Adipose tissue (tissue), 3 donors: ENCODE results near the gene MALAT1. TPM values are rescaled to one million over a fixed set of nuclear protein-coding genes. Genes with fewer than 3 reads are reported as not detected.
A peak's percentile ranks its signal among the peaks of the same experiment; 100 is the strongest.

Source experiments
- H3K27ac ChIP-seq: one replicate; pipeline ENCODE4 v1.5.1; 2013; ENCODE audit warnings: low read depth, low read length
- WGBS, 3 donors: extraction: QIAGEN DNeasy Blood & Tissue Kit; methylation state at CpG; one replicate each; pipeline ENCODE4 v1.1.7; 2013; 5-methylcytosine and 5-hydroxymethylcytosine counted together
- polyA plus RNA-seq, 3 donors: library from polyadenylated mRNA; stranded (reverse); fragments of 200-250 nt; gene quantifications; one replicate each; pipeline ENCODE4 v1.2.3, GENCODE V29; 2013
- donor health status: healthy with polysubstance abuse.
- donor health status: Bipolar disorder and iron deficiency.
- donor health status: healthy.

The MALAT1 gene
- polyA plus RNA-seq, 3 donors, result 88.8 to 1,293 (median 187) TPM

DNA sequence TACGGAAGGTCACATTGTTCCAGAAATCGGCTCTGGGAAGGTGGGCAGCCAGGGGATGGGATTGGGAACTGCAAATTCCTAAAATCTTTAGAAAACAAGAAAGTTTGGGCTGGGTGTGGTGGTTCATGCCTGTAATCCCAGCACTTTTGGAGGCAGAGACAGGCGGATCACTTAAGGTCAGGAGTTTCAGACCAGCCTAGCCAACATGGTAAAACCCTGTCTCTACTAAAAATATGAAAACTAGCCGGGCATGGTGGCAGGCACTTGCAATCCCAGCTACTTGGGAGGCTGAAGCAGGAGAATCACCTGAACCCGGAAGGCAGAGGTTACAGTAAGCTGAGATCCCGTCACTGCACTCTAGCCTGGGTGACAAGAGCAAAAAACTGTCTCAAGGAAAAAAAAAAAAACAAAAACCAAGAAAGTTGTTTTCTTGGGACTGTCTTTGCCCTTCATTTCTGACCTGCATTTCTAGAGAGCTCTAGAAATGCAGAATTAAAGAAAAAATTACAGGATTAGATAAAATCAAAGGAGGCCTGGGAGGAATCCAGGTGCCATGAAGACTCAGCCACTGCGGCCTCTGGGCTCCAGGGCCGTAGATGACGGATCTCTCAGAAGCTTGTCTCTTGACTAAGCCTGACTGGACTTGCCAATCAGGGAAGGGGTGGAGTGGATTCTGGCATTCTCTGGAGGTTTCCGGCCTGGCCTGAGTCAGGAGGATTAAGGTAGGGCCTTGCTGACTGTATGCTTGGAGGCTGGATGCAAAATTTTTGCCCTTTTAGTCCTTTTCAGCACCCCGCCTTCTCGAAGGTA, 5.3 kb upstream of the MALAT1 start:
- WGBS, 3 donors, result 45 to 60% (median 46%) methylated on average over 12 of the region's 12 CpGs
- peak overlapping the region; percentile 88 for H3K27ac ChIP-seq

DNA sequence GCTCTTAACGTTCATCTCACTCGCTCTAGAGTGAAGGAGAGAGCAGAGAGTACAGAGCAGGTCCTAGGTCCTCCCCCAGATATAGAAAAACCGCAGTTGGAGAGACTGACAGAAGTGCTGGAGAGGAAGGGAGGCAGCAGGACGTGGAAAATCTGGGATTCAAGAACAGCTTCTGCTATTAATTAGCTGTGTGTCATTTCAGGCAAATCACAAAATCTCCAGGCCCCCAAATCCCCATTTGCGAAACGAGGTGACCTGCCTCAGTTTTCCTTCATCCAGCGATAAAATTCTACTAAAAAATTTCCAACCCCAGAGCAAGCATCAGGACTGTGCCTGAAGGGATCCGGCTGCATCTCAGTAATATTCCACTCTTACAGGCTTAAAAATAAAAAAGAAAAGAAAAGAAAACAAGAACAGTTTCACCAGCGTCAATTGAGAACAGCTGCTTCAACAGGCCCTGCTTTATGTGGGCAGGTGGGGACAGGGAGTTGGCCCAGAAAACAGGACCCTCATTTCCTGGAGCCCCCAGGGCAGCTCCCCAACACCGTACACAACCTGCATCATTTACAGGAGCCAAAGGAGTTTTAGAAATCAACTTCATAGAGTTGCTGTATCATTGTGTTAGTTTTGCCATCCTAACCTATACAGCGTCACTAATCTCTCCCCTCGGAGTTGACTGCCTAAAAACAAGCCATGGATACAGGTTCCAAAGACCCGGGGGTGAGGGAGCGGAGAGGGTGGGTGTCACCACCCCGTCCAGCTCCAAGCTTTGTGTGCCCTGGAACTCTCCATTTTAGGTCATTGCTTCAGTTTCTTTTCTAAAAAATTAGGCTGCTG, 2.3 kb upstream of the MALAT1 start:
- WGBS, 3 donors, result 28 to 36% (median 30%) methylated on average over 15 of the region's 15 CpGs
- H3K27ac ChIP-seq, result peak overlapping the region; percentile 84

DNA sequence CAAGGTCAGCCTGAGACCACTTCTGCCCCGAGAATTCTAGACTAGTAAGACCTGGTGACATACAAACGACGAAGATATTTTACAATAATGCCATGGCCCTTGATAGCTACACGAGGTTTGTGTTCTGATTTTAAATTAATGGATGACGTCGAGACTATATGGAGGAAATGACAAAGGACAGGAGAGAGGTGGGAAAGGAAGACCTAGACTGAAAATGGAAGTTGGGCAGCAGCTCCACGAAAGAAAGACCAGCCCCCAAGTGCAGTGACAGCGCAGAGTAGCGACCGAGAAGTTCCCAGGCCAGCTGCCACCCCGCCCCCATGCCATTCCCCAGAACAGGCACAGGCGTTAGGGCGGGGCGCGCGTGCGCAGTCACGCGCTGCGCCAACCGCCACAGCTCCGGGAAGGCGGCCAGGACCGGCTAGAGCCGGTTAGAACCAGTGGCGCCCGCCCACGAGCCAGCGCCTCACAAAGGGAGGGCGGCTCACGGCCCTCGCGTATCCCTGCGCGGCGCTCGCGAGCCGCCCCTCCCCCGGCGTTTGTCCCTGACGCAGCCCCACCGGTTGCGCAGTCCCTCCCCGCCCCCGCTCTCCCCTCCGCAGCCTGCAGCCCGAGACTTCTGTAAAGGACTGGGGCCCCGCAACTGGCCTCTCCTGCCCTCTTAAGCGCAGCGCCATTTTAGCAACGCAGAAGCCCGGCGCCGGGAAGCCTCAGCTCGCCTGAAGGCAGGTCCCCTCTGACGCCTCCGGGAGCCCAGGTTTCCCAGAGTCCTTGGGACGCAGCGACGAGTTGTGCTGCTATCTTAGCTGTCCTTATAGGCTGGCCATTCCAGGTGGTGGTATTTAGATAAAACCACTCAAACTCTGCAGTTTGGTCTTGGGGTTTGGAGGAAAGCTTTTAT, 1.5 kb upstream of the MALAT1 start:
- H3K27ac ChIP-seq, result peak overlapping the region; percentile 99
- WGBS, 3 donors, result 0% methylated on average over 49 to 61 of the region's 61 CpGs

DNA sequence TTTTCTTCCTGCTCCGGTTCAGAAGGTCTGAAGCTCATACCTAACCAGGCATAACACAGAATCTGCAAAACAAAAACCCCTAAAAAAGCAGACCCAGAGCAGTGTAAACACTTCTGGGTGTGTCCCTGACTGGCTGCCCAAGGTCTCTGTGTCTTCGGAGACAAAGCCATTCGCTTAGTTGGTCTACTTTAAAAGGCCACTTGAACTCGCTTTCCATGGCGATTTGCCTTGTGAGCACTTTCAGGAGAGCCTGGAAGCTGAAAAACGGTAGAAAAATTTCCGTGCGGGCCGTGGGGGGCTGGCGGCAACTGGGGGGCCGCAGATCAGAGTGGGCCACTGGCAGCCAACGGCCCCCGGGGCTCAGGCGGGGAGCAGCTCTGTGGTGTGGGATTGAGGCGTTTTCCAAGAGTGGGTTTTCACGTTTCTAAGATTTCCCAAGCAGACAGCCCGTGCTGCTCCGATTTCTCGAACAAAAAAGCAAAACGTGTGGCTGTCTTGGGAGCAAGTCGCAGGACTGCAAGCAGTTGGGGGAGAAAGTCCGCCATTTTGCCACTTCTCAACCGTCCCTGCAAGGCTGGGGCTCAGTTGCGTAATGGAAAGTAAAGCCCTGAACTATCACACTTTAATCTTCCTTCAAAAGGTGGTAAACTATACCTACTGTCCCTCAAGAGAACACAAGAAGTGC, 661 bp upstream of the MALAT1 start:
- 1% methylated on average over 24 of the region's 24 CpGs for WGBS, 3 donors
- H3K27ac ChIP-seq, result peak overlapping the region; percentile 99

DNA sequence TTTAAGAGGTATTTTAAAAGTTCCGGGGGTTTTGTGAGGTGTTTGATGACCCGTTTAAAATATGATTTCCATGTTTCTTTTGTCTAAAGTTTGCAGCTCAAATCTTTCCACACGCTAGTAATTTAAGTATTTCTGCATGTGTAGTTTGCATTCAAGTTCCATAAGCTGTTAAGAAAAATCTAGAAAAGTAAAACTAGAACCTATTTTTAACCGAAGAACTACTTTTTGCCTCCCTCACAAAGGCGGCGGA, 193 bp upstream of the MALAT1 start:
- peak overlapping the region; percentile 99 for H3K27ac ChIP-seq
- 1% methylated on average over 6 of the region's 6 CpGs for WGBS, 3 donors

DNA sequence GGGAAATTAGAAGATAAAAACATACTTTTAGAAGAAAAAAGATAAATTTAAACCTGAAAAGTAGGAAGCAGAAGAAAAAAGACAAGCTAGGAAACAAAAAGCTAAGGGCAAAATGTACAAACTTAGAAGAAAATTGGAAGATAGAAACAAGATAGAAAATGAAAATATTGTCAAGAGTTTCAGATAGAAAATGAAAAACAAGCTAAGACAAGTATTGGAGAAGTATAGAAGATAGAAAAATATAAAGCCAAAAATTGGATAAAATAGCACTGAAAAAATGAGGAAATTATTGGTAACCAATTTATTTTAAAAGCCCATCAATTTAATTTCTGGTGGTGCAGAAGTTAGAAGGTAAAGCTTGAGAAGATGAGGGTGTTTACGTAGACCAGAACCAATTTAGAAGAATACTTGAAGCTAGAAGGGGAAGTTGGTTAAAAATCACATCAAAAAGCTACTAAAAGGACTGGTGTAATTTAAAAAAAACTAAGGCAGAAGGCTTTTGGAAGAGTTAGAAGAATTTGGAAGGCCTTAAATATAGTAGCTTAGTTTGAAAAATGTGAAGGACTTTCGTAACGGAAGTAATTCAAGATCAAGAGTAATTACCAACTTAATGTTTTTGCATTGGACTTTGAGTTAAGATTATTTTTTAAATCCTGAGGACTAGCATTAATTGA, 1.0 kb downstream of the MALAT1 start:
- 0 to 1% (median 0%) methylated on average over 3 of the region's 3 CpGs for WGBS, 3 donors
- peak overlapping the region; percentile 92 for H3K27ac ChIP-seq

DNA sequence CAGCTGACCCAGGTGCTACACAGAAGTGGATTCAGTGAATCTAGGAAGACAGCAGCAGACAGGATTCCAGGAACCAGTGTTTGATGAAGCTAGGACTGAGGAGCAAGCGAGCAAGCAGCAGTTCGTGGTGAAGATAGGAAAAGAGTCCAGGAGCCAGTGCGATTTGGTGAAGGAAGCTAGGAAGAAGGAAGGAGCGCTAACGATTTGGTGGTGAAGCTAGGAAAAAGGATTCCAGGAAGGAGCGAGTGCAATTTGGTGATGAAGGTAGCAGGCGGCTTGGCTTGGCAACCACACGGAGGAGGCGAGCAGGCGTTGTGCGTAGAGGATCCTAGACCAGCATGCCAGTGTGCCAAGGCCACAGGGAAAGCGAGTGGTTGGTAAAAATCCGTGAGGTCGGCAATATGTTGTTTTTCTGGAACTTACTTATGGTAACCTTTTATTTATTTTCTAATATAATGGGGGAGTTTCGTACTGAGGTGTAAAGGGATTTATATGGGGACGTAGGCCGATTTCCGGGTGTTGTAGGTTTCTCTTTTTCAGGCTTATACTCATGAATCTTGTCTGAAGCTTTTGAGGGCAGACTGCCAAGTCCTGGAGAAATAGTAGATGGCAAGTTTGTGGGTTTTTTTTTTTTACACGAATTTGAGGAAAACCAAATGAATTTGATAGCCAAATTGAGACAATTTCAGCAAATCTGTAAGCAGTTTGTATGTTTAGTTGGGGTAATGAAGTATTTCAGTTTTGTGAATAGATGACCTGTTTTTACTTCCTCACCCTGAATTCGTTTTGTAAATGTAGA, 1.7 kb downstream of the MALAT1 start:
- 0 to 1% (median 0%) methylated on average over 20 of the region's 20 CpGs for WGBS, 3 donors
- peak overlapping the region; percentile 92 for H3K27ac ChIP-seq

DNA sequence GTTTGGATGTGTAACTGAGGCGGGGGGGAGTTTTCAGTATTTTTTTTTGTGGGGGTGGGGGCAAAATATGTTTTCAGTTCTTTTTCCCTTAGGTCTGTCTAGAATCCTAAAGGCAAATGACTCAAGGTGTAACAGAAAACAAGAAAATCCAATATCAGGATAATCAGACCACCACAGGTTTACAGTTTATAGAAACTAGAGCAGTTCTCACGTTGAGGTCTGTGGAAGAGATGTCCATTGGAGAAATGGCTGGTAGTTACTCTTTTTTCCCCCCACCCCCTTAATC, 2.3 kb downstream of the MALAT1 start:
- WGBS, 3 donors, result 0% methylated on average over 2 of the region's 2 CpGs
- H3K27ac ChIP-seq, result no peak overlapping the region

DNA sequence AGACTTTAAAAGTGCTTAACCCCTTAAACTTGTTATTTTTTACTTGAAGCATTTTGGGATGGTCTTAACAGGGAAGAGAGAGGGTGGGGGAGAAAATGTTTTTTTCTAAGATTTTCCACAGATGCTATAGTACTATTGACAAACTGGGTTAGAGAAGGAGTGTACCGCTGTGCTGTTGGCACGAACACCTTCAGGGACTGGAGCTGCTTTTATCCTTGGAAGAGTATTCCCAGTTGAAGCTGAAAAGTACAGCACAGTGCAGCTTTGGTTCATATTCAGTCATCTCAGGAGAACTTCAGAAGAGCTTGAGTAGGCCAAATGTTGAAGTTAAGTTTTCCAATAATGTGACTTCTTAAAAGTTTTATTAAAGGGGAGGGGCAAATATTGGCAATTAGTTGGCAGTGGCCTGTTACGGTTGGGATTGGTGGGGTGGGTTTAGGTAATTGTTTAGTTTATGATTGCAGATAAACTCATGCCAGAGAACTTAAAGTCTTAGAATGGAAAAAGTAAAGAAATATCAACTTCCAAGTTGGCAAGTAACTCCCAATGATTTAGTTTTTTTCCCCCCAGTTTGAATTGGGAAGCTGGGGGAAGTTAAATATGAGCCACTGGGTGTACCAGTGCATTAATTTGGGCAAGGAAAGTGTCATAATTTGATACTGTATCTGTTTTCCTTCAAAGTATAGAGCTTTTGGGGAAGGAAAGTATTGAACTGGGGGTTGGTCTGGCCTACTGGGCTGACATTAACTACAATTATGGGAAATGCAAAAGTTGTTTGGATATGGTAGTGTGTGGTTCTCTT, 2.8 kb downstream of the MALAT1 start:
- peak overlapping the region; percentile 33 for H3K27ac ChIP-seq
- WGBS, 3 donors, result 0 to 1% (median 1%) methylated on average over 3 of the region's 3 CpGs

DNA sequence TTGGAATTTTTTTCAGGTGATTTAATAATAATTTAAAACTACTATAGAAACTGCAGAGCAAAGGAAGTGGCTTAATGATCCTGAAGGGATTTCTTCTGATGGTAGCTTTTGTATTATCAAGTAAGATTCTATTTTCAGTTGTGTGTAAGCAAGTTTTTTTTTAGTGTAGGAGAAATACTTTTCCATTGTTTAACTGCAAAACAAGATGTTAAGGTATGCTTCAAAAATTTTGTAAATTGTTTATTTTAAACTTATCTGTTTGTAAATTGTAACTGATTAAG, 3.4 kb downstream of the MALAT1 start:
- no peak overlapping the region for H3K27ac ChIP-seq

DNA sequence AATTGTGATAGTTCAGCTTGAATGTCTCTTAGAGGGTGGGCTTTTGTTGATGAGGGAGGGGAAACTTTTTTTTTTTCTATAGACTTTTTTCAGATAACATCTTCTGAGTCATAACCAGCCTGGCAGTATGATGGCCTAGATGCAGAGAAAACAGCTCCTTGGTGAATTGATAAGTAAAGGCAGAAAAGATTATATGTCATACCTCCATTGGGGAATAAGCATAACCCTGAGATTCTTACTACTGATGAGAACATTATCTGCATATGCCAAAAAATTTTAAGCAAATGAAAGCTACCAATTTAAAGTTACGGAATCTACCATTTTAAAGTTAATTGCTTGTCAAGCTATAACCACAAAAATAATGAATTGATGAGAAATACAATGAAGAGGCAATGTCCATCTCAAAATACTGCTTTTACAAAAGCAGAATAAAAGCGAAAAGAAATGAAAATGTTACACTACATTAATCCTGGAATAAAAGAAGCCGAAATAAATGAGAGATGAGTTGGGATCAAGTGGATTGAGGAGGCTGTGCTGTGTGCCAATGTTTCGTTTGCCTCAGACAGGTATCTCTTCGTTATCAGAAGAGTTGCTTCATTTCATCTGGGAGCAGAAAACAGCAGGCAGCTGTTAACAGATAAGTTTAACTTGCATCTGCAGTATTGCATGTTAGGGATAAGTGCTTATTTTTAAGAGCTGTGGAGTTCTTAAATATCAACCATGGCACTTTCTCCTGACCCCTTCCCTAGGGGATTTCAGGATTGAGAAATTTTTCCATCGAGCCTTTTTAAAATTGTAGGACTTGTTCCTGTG, 3.9 kb downstream of the MALAT1 start:
- H3K27ac ChIP-seq, result no peak overlapping the region
- 0% methylated on average over 6 of the region's 6 CpGs for WGBS, 3 donors

DNA sequence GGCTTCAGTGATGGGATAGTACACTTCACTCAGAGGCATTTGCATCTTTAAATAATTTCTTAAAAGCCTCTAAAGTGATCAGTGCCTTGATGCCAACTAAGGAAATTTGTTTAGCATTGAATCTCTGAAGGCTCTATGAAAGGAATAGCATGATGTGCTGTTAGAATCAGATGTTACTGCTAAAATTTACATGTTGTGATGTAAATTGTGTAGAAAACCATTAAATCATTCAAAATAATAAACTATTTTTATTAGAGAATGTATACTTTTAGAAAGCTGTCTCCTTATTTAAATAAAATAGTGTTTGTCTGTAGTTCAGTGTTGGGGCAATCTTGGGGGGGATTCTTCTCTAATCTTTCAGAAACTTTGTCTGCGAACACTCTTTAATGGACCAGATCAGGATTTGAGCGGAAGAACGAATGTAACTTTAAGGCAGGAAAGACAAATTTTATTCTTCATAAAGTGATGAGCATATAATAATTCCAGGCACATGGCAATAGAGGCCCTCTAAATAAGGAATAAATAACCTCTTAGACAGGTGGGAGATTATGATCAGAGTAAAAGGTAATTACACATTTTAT, 4.6 kb downstream of the MALAT1 start:
- H3K27ac ChIP-seq, result no peak overlapping the region
- 0% methylated on average over 3 of the region's 3 CpGs for WGBS, 3 donors

DNA sequence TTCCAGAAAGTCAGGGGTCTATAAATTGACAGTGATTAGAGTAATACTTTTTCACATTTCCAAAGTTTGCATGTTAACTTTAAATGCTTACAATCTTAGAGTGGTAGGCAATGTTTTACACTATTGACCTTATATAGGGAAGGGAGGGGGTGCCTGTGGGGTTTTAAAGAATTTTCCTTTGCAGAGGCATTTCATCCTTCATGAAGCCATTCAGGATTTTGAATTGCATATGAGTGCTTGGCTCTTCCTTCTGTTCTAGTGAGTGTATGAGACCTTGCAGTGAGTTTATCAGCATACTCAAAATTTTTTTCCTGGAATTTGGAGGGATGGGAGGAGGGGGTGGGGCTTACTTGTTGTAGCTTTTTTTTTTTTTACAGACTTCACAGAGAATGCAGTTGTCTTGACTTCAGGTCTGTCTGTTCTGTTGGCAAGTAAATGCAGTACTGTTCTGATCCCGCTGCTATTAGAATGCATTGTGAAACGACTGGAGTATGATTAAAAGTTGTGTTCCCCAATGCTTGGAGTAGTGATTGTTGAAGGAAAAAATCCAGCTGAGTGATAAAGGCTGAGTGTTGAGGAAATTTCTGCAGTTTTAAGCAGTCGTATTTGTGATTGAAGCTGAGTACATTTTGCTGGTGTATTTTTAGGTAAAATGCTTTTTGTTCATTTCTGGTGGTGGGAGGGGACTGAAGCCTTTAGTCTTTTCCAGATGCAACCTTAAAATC, 5.3 kb downstream of the MALAT1 start:
- H3K27ac ChIP-seq, result no peak overlapping the region
- WGBS, 3 donors, result 0 to 1% (median 0%) methylated on average over 3 of the region's 3 CpGs

DNA sequence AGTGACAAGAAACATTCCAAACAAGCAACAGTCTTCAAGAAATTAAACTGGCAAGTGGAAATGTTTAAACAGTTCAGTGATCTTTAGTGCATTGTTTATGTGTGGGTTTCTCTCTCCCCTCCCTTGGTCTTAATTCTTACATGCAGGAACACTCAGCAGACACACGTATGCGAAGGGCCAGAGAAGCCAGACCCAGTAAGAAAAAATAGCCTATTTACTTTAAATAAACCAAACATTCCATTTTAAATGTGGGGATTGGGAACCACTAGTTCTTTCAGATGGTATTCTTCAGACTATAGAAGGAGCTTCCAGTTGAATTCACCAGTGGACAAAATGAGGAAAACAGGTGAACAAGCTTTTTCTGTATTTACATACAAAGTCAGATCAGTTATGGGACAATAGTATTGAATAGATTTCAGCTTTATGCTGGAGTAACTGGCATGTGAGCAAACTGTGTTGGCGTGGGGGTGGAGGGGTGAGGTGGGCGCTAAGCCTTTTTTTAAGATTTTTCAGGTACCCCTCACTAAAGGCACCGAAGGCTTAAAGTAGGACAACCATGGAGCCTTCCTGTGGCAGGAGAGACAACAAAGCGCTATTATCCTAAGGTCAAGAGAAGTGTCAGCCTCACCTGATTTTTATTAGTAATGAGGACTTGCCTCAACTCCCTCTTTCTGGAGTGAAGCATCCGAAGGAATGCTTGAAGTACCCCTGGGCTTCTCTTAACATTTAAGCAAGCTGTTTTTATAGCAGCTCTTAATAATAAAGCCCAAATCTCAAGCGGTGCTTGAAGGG, 6.0 kb downstream of the MALAT1 start:
- H3K27ac ChIP-seq, result no peak overlapping the region
- WGBS, 3 donors, result 5 to 14% (median 14%) methylated on average over 8 of the region's 8 CpGs
